Endometrial microvascular endothelial cells (primary cell): Measurements from ENCODE around the gene GPS2. TPM values are rescaled to one million over a fixed set of nuclear protein-coding genes. Genes with fewer than 3 reads are reported as not detected.

Experiments used
- in situ Hi-C: cut with HindIII; loops from 2 replicates; pipeline ENCODE4 v1.10.0; 2017; ENCODE audit warnings: low sequenced_read_pairs, low pct_unique_long_range_greater_than_20kb; ENCODE audit errors: inconsistent ontology term
- total RNA-seq: library from RNA; depleted of rRNA; stranded (reverse); fragments of >200 nt; gene quantifications from one replicate; pipeline ENCODE4 v1.2.3, GENCODE V29; 2015; ENCODE audit errors: inconsistent ontology term

GPS2 gene
- 39.7 TPM for total RNA-seq

- in situ Hi-C loops, result no loop called here
Observed at GRCh38 chr17:7314719-7315569, at the start of gene GPS2. Gene GPS2 (minus strand): TSS chr17:7315360. CDS start chr17:7315052, 308 bp downstream.

GRCh38 chr17:7363311-7363710, 48.2 kb upstream of the GPS2 start:
- in situ Hi-C loops, result no loop called here

GRCh38 chr17:7361906-7362305, 46.7 kb upstream of the GPS2 start:
- in situ Hi-C loops, result no loop called here

GRCh38 chr17:7357381-7357780, 42.2 kb upstream of the GPS2 start:
- in situ Hi-C loops, result no loop called here

GRCh38 chr17:7356756-7357155, 41.6 kb upstream of the GPS2 start:
- in situ Hi-C loops, result no loop called here

GRCh38 chr17:7356072-7356549, 41.0 kb upstream of the GPS2 start:
- in situ Hi-C loops, result no loop called here

GRCh38 chr17:7355573-7355972, 40.4 kb upstream of the GPS2 start:
- in situ Hi-C loops, result no loop called here

- in situ Hi-C loops, result no loop called here
Observed at GRCh38 chr17:7355053-7355452, 39.9 kb upstream of the GPS2 start, which contains the start of gene TMEM95. Gene TMEM95 (plus strand): TSS chr17:7355156. CDS start chr17:7355205, 49 bp downstream.

GRCh38 chr17:7354262-7354843, 39.2 kb upstream of the GPS2 start:
- in situ Hi-C loops, result no loop called here

GRCh38 chr17:7352910-7353635, 37.9 kb upstream of the GPS2 start:
- in situ Hi-C loops, result no loop called here

- in situ Hi-C loops, result no loop called here
Observed at GRCh38 chr17:7352503-7352889, 37.3 kb upstream of the GPS2 start.

GRCh38 chr17:7351665-7352502, 36.7 kb upstream of the GPS2 start, which contains the start of gene KCTD11:
Gene KCTD11 (plus strand): TSS chr17:7352162.
- in situ Hi-C loops, result no loop called here

- in situ Hi-C loops, result no loop called here
Observed at GRCh38 chr17:7348478-7349242, 33.5 kb upstream of the GPS2 start.

GRCh38 chr17:7347630-7348477, 32.7 kb upstream of the GPS2 start:
- in situ Hi-C loops, result no loop called here

- in situ Hi-C loops, result no loop called here
Observed at GRCh38 chr17:7346761-7347614, 31.8 kb upstream of the GPS2 start.

GRCh38 chr17:7343250-7343649, 28.1 kb upstream of the GPS2 start:
- in situ Hi-C loops, result no loop called here
